HCT116 (cell line): ENCODE results near the gene PNLIP. TPM values are rescaled to one million over a fixed set of nuclear protein-coding genes. Genes with fewer than 3 reads are reported as not detected.

Experiments
- ATAC-seq: fragments of 200-7000 bp; cut with Tn5 transposase; 2 replicates; pipeline ENCODE4 v1.9.1; 2020; ENCODE audit warnings: mild to moderate bottlenecking, moderate library complexity
- BruUV-seq: library from RNA; stranded (reverse); fragments of 400-500 nt; replicated peaks from 2 replicates; lab custom pipeline; 2021; lab: Mats Ljungman, UMichigan
- CTCF ChIA-PET: fragments of 300-600 bp; sonication (Branson Sonifier 250); formaldehyde crosslinking; loops from one replicate; lab custom pipeline; 2021; ENCODE audit warnings: antibody characterized with exemption; lab: Charles Lee
- POLR2A ChIA-PET: fragments of 300-600, 350-600 bp; sonication (Branson Sonifier 250); formaldehyde crosslinking; loops from one replicate; lab custom pipeline; 2021; ENCODE audit warnings: antibody characterized with exemption; lab: Charles Lee
- RAD21 ChIA-PET, 2 experiments: fragments of 300-600 bp; sonication (Branson Sonifier 250); formaldehyde crosslinking; loops; one replicate each; lab custom pipeline; 2023; ENCODE audit warnings: low total read pairs in 2 of 2; ENCODE audit not compliant: uncharacterized antibody in 2 of 2, unreplicated experiment in 2 of 2, low non-redundant PET in 1 of 2; lab: Charles Lee
- DNase-seq: peaks from one replicate; pipeline ENCODE4 v3.0.0-alpha.2; 2010; ENCODE audit warnings: low read depth, low spot score
- H2AFZ ChIP-seq: fragments of 200-600 bp; shearing (Covaris generic), sonication (generic); 2 replicates; pipeline ENCODE4 v1.6.1; 2017; ENCODE audit warnings: low read depth, mixed run types, mixed read lengths, antibody characterized with exemption, low read length; ENCODE audit not compliant: poor library complexity, severe bottlenecking
- H3K27ac ChIP-seq: 2 replicates; pipeline ENCODE4 v1.5.1; 2012; ENCODE audit warnings: low read depth, low read length
- H3K27me3 ChIP-seq: fragments of 200-600 bp; sonication (generic); 2 replicates; pipeline ENCODE4 v1.6.1; 2016; ENCODE audit warnings: mixed run types, low read length, mixed read lengths; ENCODE audit not compliant: insufficient read depth
- H3K36me3 ChIP-seq, 2 experiments: fragments of 200-500 bp in 1 of 2; fragments of 200-600 bp in 1 of 2; sonication (Bioruptor generic) in 1 of 2; sonication (generic) in 1 of 2; 2 replicates each; pipeline versions ENCODE4 v1.5.1 to v1.6.1; 2014 to 2016; ENCODE audit warnings: low read length in 2 of 2, inconsistent platforms in 1 of 2, mixed read lengths in 1 of 2, mixed run types in 1 of 2; ENCODE audit not compliant: insufficient read depth in 2 of 2, control insufficient read depth in 1 of 2
- H3K4me1 ChIP-seq, 2 experiments: fragments of 200-600 bp in 1 of 2; sonication (generic) in 1 of 2; 2 replicates each; pipeline versions ENCODE4 v1.5.1 to v1.6.1; 2012 to 2017; ENCODE audit warnings: low read length in 2 of 2, inconsistent platforms in 1 of 2, mild to moderate bottlenecking in 1 of 2, mixed read lengths in 1 of 2, mixed run types in 1 of 2, moderate library complexity in 1 of 2; ENCODE audit not compliant: insufficient read depth in 2 of 2, control insufficient read depth in 1 of 2
- H3K4me2 ChIP-seq: fragments of 200-600 bp; sonication (generic); 2 replicates; pipeline ENCODE4 v1.6.1; 2017; ENCODE audit warnings: mixed run types, low read length, mixed read lengths
- H3K4me3 ChIP-seq, 2 experiments: fragments of 200-600 bp in 1 of 2; sonication (generic) in 1 of 2; replicated peaks in 1 of 2; 2 replicates each; pipeline ENCODE4 v1.5.1; 2011 to 2016; ENCODE audit warnings: low read length in 2 of 2, control low read depth in 1 of 2, low read depth in 1 of 2, mild to moderate bottlenecking in 1 of 2, mixed read lengths in 1 of 2, mixed run types in 1 of 2
- H3K79me2 ChIP-seq: fragments of 200-600 bp; sonication (generic); 2 replicates; pipeline ENCODE4 v1.6.1; 2017; ENCODE audit warnings: mild to moderate bottlenecking, mixed run types, low read length, moderate library complexity, mixed read lengths; ENCODE audit not compliant: insufficient read depth
- H3K9ac ChIP-seq: fragments of 200-600 bp; sonication (generic); 2 replicates; pipeline ENCODE4 v1.6.1; 2016; ENCODE audit warnings: low read length, mixed read lengths
- H3K9me2 ChIP-seq: fragments of 200-600 bp; sonication (generic), shearing (Covaris generic); 2 replicates; pipeline ENCODE4 v1.6.1; 2017; ENCODE audit warnings: mixed run types, mild to moderate bottlenecking, moderate library complexity; ENCODE audit not compliant: insufficient read depth
- H3K9me3 ChIP-seq, 2 experiments: fragments of 200-500 bp in 1 of 2; fragments of 200-600 bp in 1 of 2; sonication (Bioruptor generic) in 1 of 2; sonication (generic) in 1 of 2; 2 replicates each; pipeline ENCODE4 v1.6.1; 2014 to 2017; ENCODE audit warnings: low read length in 2 of 2, mixed read lengths in 2 of 2, inconsistent platforms in 1 of 2, low read depth in 1 of 2, mild to moderate bottlenecking in 1 of 2, mixed run types in 1 of 2, moderate library complexity in 1 of 2; ENCODE audit not compliant: control insufficient read depth in 1 of 2, insufficient read depth in 1 of 2
- H4K20me1 ChIP-seq: fragments of 200-600 bp; sonication (generic), shearing (Covaris generic); 2 replicates; pipeline ENCODE4 v1.6.1; 2017; ENCODE audit warnings: mixed run types, mild to moderate bottlenecking, moderate library complexity; ENCODE audit not compliant: insufficient read depth
- ATF3 ChIP-seq: IDR thresholded peaks from 2 replicates; pipeline ENCODE4 v1.6.1; 2012
- CEBPB ChIP-seq: IDR thresholded peaks from 2 replicates; pipeline ENCODE4 v1.6.1; 2012; ENCODE audit warnings: low read depth
- FOSL1 ChIP-seq: IDR thresholded peaks from 2 replicates; pipeline ENCODE4 v1.6.1; 2012; ENCODE audit warnings: low read depth
- REST ChIP-seq: IDR thresholded peaks from 2 replicates; pipeline ENCODE4 v1.6.1; 2012; ENCODE audit warnings: low read depth
- YY1 ChIP-seq: IDR thresholded peaks from 2 replicates; pipeline ENCODE4 v1.6.1; 2011; ENCODE audit warnings: low read length, low read depth, moderate library complexity, mild to moderate bottlenecking; ENCODE audit not compliant: insufficient replicate concordance; ENCODE audit errors: extremely low read depth
- ZNF274 ChIP-seq: fragments of 200-500 bp; sonication (Bioruptor generic); IDR thresholded peaks from 2 replicates; pipeline ENCODE4 v1.6.1; 2014; ENCODE audit warnings: mild to moderate bottlenecking, low read depth, low read length, inconsistent platforms
- intact Hi-C: fragments of 100-400 bp; cut with micrococcal nuclease; formaldehyde crosslinking; loops from 2 replicates; pipeline ENCODE4 v1.10.0; 2022
- total RNA-seq: library from RNA; stranded (reverse); gene quantifications from one replicate; pipeline ENCODE4 v1.2.1, GENCODE V29; 2021; ENCODE audit not compliant: unreplicated experiment

PNLIP gene
- total RNA-seq, 1 experiment from 2014 or later, result 1.3 TPM

GRCh38 chr10:116540814-116541213 lies 4.9 kb upstream of the PNLIP start:
- Histone ChIP-seq H3K9me2 (no peaks in the 10 kb centered on the region), H3K79me2 (no peaks in the 10 kb centered on the region), H3K27me3 (peaks cover 19% of the 10 kb centered on the region; the same call in 1 of the 2 replicates), H3K9ac (no peak overlapping the region), H4K20me1 (no peaks in the 10 kb centered on the region), H3K4me1 (peaks cover 0 to 6% of the 10 kb centered on the region in 2 experiments; a peak in 1 of 4 replicates), H3K9me3 (peaks cover 0 to 10% of the 10 kb centered on the region in 2 experiments; a peak in 2 of 4 replicates), H2AFZ (no peak overlapping the region), H3K27ac (no peak overlapping the region), H3K4me3 (no peak overlapping the region), H3K36me3 (no peaks in the 10 kb centered on the region), H3K4me2 (no peak overlapping the region)
- ATAC-seq, result no peak
- BruUV-seq, result no TSS peak
- no peak for DNase-seq
- intact Hi-C loops, result no loop called here
- no peak for TF ChIP-seq ATF3
- TF ChIP-seq CEBPB, result no peak
- TF ChIP-seq YY1, result no peak
- TF ChIP-seq ZNF274, result no peak
- TF ChIP-seq REST, result no peak
- no peak for TF ChIP-seq FOSL1
- ChIA-PET CTCF (interaction anchor here (0.6 to 1.3 kb wide), 2 partner anchors 12 to 19 kb away, joined by 3 read pairs; no protein-coding TSS in a partner anchor), POLR2A (no interaction called here), RAD21 (no interaction called here)
